ENCODE measurements around the gene TFF3.

DNA sequence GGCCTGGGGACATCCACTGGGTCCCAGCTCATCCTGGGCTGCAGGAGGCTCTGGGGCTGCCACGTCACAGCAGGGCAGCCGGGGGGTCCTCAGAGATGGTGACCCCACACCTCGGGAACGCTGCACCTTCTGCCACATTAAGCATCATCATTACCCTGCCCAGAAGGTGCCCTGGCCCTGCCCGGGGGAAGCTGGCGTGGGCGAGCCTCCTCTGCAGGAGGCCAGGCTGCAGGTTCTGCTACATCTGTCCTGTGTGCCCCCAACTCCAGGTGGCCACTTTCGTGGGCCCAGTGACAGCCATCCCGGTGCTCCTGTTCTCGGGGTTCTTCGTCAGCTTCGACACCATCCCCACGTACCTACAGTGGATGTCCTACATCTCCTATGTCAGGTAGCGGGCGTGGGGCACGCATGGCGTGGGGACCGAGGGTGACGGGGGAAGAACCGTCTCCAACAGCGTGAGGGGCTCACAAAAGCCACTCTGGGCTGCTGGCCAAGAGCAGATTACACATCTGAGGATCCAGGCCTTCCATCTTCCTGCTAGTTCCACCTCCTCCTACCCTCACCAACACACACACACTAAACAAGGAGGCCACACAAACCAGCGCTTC is 20.8 kb downstream of the TFF3 start:
- no peak for TF ChIP-seq EZH2 (IDR thresholded peaks at IDR 0.05; ENCODE audit: insufficient read depth, poor library complexity, severe bottlenecking)
- TF ChIP-seq EZH2phosphoT487 (IDR thresholded peaks at IDR 0.05; ENCODE audit: insufficient read depth, low read depth), result no peak
